Measurements from ENCODE around the gene PCNX2.
"Not testable (repeated sequence)": the region's sequence is repeated elsewhere in the genome, so short reads cannot be mapped to it uniquely, and the experiment has no call there.

PCNX2 gene

GRCh38 chr1:233151861-233152260, 143.7 kb downstream of the PCNX2 start:
- DNase-seq (ENCODE audit: low read depth): no peak

GRCh38 chr1:233144434-233144833, 151.1 kb downstream of the PCNX2 start:
- DNase-seq (ENCODE audit: low read depth): no peak

- no peak for DNase-seq (ENCODE audit: low read depth)
Measured at GRCh38 chr1:233143241-233143640, 152.3 kb downstream of the PCNX2 start.

- DNase-seq (ENCODE audit: low read depth): no peak
Measured at GRCh38 chr1:233140974-233141373, 154.6 kb downstream of the PCNX2 start.

GRCh38 chr1:233140499-233140898, 155.0 kb downstream of the PCNX2 start:
- DNase-seq (ENCODE audit: low read depth): no peak

- no peak for DNase-seq (ENCODE audit: low read depth)
Measured at GRCh38 chr1:233138788-233139585, 156.5 kb downstream of the PCNX2 start.

GRCh38 chr1:233135833-233136232, 159.7 kb downstream of the PCNX2 start:
- no peak for DNase-seq (ENCODE audit: low read depth)

- no peak for DNase-seq (ENCODE audit: low read depth)
Measured at GRCh38 chr1:233132445-233132844, 163.1 kb downstream of the PCNX2 start.

- DNase-seq (ENCODE audit: low read depth): not testable (repeated sequence)
Measured at GRCh38 chr1:233129031-233129430, 166.5 kb downstream of the PCNX2 start.

GRCh38 chr1:233127157-233127556, 168.4 kb downstream of the PCNX2 start:
- no peak for DNase-seq (ENCODE audit: low read depth)

- DNase-seq (ENCODE audit: low read depth): no peak
Measured at GRCh38 chr1:233122779-233123178, 172.7 kb downstream of the PCNX2 start.

GRCh38 chr1:233121947-233122559, 173.5 kb downstream of the PCNX2 start:
- DNase-seq (ENCODE audit: low read depth): no peak

GRCh38 chr1:233114860-233115259, 180.7 kb downstream of the PCNX2 start:
- no peak for DNase-seq (ENCODE audit: low read depth)

- no peak for DNase-seq (ENCODE audit: low read depth)
Measured at GRCh38 chr1:233114159-233114558, 181.4 kb downstream of the PCNX2 start.

- DNase-seq (ENCODE audit: low read depth): peak; percentile 99
Measured at GRCh38 chr1:233113009-233113879, 182.3 kb downstream of the PCNX2 start.

GRCh38 chr1:233112186-233113008, 183.1 kb downstream of the PCNX2 start:
- DNase-seq (ENCODE audit: low read depth): no peak

- DNase-seq (ENCODE audit: low read depth): no peak
Measured at GRCh38 chr1:233111731-233112130, 183.8 kb downstream of the PCNX2 start.

GRCh38 chr1:233109096-233109495, 186.4 kb downstream of the PCNX2 start:
- DNase-seq (ENCODE audit: low read depth): no peak

- not testable (repeated sequence) for DNase-seq (ENCODE audit: low read depth)
Measured at GRCh38 chr1:233107716-233108130, 187.8 kb downstream of the PCNX2 start.

GRCh38 chr1:233107130-233107660, 188.3 kb downstream of the PCNX2 start:
- no peak for DNase-seq (ENCODE audit: low read depth)

- no peak for DNase-seq (ENCODE audit: low read depth)
Measured at GRCh38 chr1:233105225-233105624, 190.3 kb downstream of the PCNX2 start.
